UCSD-AML1 (cell line): ENCODE results near the gene ARL17B.
"Not testable (repeated sequence)": the region's sequence is repeated elsewhere in the genome, so short reads cannot be mapped to it uniquely, and the experiment has no call there.

Experiments used
- DNase-seq: peaks from one replicate; lab custom pipeline; 2025; ENCODE audit not compliant: unreplicated experiment; lab: John Stamatoyannopoulos, UW

Gene ARL17B

DNA sequence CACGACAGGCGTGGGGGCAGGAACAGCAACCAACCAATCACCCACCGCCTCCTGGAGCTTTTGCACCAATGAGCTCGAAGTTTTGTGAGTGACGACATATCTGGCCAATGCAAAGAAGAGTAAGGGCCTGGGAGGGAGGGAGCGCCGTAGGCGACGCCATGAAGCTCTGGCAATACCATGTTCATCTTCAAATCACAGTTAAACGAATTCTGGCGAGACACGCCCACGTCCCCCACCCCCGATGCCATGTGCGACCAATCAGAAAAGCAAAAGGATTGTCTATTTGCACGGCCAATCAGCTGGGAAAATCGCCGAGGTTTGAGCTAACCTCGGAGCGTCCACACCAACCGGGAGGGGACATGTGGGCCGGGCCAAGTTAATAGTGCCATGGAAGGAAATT lies at the start of gene ARL17B:
ARL17B (minus strand) TSS at position 12 of the 400 bp plus-strand sequence. CDS start 3,369 bp downstream, outside the sequence.
- DNase-seq, result not testable (repeated sequence)

DNA sequence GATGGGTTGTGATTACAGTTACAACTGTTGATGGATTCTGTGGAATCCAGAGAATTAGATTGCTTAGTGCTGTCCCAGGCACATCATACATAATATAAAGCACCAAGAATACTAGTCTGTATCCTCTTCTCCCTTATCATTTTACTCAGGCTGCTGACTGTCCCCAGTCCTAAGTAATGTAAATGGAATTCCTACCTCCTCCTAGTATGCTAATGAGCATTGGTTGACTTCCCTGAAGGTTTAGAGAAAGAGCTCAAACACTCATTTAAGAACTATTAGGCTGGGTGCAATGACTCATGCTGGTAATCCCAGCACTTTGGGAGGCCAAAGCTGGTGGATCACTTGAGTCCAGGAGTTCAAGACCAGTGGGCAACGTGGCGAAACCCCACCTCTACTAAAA lies 48.3 kb upstream of the ARL17B start:
- DNase-seq, result not testable (repeated sequence)

DNA sequence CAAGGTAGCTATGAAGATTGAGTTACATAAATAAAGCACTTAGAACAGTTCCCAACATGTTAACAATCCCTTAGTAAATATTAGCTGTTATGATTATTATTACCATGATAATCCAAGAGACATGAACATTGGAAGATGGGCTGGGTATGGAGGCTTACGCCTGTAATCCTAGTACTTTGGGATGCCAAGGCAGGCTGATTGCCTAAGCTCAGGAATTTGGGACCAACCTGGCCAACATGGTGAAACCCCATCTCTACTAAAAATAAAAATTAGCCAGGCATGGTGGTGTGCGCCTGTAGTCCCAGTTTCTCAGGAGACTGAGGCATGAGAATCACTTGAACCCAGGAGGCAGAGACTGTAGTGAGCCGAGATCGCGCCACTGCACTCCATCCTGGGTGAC lies 45.6 kb upstream of the ARL17B start:
- not testable (repeated sequence) for DNase-seq

DNA sequence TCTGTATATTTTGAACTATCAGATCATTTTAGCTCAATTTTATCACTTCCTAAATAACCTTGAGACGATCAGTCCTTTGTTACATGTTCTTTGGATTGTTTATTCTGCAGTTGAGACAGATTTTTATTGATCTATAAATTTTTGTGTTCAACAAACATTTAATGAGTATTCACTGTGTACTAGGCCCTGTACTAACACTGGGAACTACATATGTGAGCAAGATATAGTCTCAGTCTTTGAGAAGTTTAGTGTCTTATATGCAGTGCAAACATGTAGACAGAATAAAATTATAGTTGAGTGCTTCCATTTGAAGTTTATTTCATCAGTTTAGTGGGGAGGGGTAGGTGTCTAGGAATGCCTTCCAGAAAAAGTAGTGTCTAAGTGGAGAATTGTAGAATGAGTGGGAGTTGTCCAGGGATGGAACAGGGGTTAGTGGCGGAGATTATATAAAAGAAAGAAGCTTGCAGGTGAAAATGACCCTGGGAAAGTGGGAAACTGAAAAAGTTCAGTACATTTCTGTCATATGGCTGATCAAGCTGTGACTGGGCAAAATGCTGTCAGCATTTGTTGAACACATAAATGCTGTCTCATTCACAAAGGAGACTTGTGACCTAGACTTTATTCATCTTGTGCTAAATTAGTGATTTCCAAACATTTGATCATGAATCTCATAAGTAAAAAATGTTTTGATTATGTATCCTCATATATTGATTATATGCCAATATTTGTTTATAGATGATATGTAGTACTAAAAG lies 39.6 kb upstream of the ARL17B start:
- not testable (repeated sequence) for DNase-seq

DNA sequence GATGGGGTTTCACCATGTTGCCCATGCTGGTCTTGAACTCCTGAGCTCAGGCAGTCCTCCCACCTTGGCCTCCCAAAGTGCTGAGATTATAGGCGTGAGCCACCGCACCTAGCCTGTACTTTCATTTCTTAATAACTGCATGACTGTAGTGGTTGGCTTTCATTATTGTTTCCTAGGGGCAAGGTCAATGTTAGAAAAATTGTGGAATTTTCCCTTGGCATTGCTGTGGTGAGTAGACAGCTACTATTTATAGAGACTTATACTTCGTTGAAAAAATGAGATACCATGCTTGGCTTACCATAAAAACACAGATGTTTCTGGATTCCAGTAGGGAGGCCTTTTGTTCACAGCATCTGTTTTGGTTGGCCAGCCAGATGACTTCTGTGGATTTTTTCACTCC lies 39.0 kb upstream of the ARL17B start:
- not testable (repeated sequence) for DNase-seq

DNA sequence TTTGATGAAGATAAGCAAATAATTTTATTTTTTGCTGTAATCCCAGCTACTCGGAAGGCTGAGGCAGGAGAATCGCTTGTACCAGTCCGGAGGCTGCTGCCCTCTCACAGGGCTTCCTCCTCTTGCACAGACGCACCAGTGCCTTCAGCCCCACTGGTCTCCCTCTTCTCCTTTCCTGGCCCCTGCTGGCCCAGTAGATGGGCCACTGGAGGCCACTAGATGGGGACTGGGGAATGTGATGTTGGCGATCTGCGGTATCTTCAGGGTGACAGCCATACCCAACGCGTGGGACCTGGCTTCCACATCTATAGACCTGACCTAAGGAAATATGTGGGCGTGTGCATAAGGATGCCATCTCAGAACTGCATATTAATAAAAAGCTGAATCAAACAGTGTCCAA lies 38.4 kb upstream of the ARL17B start:
- DNase-seq, result not testable (repeated sequence)

DNA sequence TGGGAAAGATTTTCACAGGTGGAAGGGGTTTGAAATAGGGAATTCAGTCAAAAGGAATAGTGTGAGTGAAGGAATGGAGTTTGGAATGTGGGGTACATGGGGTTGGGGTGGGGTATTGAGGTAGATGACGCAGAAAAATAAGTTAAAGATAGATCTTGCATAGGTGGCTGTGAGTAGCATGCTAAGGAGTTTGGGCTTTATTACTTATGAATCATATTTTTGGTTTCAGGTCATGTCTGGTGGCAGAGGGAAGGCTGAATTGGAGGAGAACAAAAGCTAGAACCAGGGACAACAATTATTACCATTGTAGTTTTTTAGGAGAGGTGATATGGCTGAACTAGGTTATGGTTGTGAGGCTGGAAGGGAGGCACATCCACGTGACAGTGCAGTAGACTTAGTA lies 34.7 kb upstream of the ARL17B start:
- not testable (repeated sequence) for DNase-seq

DNA sequence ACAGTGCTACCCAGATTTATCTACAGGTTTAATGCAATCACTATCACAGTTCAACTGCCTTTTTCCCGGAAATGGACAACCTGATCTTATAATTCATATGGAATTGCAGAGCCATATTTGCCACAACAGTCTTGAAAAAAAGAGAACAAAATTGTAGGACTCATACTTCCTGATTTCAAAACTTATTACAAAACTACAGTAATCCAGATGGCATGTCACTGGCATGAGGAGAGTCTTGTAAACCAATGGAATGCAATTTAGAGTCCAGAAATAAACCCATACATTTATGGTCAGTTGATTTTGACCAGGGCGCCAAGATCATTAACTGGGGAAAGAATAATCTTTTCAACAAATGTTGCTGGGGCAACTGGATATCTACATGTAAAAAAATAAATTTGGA lies 32.1 kb upstream of the ARL17B start:
- not testable (repeated sequence) for DNase-seq

DNA sequence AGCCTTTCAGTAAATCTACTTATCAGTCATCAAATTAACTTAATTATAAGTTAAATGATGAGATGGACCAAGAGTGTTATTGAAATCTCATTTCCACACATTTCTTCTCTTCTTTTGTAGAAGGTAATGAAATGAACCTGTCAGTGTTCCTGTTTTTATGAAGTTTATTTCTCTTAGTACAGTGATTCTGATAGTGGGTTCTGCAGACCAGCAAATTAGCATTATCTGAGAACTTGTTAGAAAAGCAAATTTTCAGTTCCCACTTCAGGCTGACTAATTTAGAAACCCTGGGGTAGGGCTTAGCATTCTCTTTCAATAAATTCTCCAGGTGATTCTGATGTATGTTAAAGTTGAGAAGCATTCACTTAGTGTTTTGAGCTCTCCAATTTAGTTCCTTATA lies 23.9 kb upstream of the ARL17B start:
- DNase-seq, result not testable (repeated sequence)

DNA sequence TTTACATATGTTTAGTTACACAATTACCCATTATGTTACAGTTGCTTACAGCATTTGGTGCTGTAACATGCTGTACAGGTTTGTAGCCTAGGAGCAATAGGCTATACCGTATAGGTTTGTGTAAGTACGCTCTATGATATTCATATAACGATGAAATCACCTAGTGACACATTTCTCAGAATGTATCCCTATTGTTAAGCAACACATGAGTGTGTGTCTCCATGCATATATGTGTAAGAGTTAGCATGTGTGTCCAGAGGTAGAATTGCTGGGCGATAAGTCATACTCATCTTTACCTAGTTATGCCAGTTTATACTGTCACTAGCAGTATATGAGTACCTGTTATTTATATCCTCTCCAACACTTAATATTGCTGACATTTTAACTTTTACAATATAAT lies 21.6 kb upstream of the ARL17B start:
- not testable (repeated sequence) for DNase-seq

DNA sequence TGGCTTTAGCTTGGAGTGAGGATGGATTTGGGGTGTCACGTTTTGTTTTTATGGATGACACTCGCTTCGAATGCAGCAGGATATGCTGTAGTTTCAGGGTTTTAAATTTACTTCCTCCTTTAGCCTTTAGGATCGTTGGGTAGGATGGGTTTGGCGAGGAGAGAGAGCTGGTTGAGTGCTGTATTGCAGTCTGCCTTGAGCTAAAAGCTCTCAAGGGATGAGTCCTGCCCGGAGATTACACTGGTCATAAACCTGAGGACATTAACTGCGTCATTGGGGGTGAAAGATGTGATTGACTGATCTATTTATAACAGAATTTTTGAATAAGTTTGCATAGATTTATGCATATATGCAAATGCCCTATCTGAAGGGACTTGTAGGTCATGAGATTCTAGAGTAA lies 11.9 kb upstream of the ARL17B start:
- DNase-seq, result not testable (repeated sequence)

DNA sequence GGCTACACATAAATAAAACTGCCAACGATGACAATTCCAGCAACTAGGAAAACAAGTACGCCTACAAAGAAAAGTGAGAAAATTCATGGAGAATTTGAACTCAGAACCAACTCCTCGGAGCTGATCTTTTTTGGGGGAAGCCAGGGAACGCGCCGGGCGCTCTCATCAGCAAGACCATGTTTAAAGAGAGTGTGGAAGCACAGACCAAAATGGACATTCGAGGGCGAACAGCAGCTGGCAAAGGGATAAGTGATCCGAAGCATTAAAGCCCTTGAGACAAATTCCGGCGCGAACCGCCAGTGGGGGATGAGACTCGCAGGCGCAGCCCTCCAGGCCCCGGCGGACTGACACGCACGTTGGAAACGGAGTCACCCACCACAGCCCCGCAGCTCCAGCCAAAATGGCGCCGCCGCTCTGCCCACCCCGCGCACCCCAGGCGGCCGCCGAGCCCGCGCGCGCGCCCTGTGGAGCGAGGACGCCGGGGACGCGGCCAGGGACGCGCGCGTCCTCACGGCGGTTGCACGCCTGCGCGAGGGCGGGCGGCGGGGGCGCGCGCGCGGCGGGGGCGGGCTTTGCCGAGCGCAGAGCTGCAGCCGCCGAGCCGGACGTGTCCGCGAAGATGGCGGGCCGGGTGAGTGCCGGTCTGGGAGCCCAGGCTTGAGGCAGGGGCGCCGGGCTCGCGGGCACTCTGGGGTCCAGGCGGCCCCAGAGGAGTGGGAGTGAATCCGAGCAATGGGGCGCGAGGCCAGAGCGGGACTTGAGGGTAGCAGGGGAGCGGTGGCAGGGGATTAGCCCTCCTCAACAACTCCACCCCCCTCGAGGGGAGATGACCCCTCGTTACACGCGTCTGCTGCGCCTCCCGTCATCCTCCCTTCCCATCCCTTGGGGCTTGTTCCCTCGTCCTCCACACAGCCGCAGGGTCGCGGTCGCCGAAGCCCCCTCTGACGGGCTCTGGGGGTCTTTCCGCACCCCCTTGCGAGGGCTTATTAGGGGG lies 11.0 kb upstream of the ARL17B start:
- DNase-seq, result not testable (repeated sequence)

DNA sequence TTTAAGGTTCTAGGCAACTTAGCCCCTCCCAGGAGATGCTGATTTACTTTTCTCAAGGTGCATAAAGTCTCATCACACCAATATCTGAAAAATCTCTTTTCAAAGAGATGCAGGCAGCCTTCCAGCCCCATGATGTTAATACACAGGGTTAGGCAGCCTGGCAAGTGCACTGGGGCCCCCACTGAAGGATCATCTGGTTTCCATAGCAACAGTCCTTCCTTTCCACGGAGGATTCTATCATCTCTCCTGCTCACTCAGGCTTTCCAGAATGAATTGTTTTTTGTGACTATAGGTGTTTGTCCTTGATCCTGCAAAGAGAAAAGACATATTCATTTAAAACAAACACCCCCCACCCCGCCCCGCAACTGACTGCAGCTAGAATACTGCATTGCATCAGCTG lies 6.0 kb upstream of the ARL17B start:
- DNase-seq, result not testable (repeated sequence)

DNA sequence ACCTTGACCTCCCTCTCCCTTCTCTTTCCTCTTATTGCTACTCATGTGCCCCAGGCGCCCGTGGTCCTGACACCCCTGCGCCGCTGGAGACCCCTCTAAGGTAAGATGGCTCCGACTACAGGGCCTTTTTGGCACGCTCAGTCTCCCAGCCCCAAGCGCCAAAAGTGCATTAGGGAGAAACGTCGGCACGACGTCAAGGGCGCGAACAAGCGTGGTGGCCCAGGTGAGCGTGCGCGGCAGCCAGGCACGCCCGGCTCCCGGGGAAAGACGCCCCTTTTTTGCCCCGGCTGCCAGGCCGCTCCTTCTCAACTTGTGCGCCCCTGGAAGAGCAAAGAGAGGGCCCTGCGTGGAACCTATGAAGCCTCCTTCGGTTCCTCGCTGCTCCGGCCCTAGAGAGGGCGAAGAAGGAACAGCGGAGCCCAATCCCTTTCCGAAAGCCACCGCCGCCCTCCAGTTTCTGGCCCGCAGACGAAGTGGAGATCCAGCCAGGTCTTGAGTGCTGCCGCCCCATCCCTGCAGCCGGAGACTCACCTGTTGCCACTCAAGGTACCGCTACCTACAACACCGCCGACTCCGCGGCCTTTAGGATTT lies 326 bp downstream of the ARL17B start:
- not testable (repeated sequence) for DNase-seq

DNA sequence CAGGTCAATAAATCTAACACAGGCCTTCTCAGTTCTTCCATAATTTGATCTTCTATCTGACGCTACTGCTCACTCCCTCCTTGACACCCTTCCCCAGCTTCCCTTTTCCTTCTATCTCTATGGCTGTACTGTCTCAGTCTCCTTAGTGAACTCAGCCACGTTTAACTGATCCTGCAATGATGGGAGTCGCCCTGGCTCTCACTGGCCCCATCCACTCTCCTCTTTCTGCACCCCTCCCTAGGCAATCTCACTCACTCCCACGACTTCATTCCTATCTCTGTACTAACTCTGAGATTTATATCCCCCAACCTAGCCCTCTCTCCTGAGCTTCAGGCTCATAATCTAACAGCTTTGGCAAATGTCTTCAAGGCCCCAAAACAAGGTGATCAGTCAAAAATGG lies 7.7 kb downstream of the ARL17B start:
- DNase-seq, result not testable (repeated sequence)

DNA sequence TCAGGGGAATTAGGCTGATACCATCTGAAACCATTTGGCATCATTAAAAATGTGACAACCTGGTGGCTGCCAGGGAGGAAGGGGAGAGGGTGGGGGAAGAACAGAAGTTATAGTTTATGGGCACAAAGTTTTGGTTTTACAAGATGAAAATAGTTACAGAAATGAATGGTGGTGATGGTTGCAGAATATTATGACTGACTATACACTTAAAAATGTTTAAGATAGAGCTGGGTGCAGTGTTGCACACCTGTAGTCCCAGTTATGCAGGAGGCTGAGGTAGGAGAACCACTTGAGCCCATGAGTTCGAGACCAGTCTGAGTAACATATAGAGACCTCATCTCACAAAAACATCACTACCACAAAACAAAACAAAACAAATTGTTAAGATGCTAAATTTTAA lies 12.5 kb downstream of the ARL17B start:
- DNase-seq, result not testable (repeated sequence)

DNA sequence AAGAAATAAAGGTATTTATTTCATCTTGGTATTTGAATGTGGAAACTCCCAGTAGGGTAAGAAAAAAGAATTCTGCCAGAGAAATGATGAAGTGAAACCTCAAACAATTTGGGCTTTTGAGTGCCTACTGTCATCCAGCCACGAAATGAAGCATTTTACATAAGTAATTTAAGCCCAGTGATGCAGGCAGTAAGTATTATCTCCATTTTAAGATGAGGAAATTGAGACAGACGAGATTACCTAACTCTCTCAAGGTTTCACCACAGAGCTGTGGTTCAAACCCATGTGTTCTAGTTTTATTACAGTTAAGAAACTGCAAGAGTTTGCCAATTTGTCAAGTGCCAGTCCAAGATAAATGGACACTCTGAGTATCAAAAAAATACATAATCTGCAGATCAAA lies 13.2 kb downstream of the ARL17B start:
- not testable (repeated sequence) for DNase-seq

DNA sequence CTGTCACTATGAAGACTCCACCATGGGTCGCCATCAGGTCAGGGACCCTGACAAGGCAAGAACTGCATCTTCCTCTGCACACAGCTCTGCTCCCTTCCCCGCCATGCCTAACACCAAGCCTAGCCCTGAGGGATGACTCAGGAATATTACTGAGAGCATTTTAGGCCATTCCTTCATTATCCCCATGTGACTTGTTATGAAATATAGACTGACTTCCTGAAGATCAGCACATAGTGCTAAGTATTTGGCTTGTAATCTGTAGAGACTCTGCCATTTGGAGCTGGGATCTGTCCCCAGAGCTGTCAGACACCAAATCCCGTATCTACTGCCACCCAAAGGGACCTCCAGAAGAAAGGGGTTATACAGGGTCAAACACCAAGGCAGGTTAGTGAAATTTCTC lies 19.4 kb downstream of the ARL17B start:
- not testable (repeated sequence) for DNase-seq

DNA sequence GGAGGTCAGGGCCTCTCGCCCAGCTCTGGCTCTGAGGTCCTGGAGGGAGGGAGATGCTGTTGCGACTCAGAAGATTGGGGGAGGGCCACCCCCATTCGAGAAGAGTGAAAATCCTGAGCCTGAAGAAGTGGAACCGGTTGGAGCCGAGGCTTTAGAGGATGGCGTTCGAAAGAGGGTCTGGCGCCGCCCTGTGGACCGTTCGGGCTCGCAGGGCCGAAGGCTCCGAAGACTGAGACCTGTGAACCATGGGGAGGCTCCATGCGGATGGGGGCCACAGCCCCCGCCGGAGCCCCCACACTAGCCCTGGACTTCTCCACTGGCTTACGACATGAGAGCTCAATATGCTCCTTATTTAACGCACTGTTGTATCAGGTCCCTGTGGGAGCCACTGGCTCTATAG lies 20.3 kb downstream of the ARL17B start:
- DNase-seq, result not testable (repeated sequence)

DNA sequence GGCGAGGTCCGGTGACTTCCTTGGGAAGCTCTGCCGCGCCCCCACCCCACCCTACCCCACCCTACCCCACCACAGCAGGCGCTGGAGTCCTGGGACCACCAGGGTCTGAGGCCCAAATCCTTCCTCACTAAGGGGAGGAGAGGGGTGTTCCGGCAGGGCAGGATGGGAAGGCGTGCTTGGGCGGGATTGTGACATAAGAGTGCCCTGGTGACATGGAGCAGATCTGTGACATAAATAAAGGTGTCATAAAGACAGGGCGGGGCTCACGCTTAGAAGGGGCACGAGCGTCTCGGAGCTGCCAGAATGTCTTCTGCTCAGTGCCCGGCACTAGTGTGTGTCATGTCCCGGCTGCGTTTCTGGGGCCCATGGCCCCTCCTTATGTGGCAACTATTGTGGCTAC lies 66.7 kb downstream of the ARL17B start, which contains the start of gene LRRC37A:
LRRC37A (plus strand) TSS at position 301 of the 400 bp plus-strand sequence; CDS start at position 304, 3 bp downstream.
- DNase-seq, result not testable (repeated sequence)

DNA sequence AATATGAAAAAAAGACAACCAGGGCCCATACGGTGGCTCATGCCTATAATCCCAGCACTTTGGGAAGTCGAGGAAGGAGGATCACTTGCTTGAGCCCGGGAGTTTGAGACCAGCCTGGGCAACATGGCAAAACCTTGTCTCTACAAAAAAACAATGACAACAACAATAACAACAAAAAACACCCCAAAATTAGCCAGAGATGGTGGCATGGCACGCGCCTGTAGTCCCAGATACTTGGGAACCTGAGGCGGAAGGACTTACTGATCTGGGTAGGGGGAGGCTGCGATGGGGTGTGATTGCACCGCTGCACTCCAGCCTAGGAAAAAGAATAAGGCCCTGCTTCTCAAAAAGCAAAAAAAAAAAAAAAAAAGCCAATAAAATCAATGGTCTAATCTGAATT lies 69.9 kb downstream of the ARL17B start:
- DNase-seq, result not testable (repeated sequence)
